ENCODE measurements around the gene GUCD1. TPM values are rescaled to one million over a fixed set of nuclear protein-coding genes. Genes with fewer than 3 reads are reported as not detected.

The GUCD1 gene
- polyA plus RNA-seq, 3 donors: 67.1 to 85.9 (median 72.5) TPM

- Histone ChIP-seq H4K20me1 (ENCODE audit: insufficient read depth, low read length) (no peaks in the 10 kb centered on the region), H3K4me2 (replicated peaks; ENCODE audit: extremely low read depth, low read length, poor library complexity, severe bottlenecking) (peak overlapping the region; percentile 3), H3K4me3 (replicated peaks in 1 of 3; ENCODE audit: low read depth in 2 of 3, low read length in 3 of 3) (no peak overlapping the region), H3K79me2 (ENCODE audit: insufficient read depth, low read length) (no peaks in the 10 kb centered on the region), H3K27me3 (ENCODE audit: control insufficient read depth in 2 of 2, insufficient read depth in 2 of 2, low read length in 2 of 2) (no peaks in the 10 kb centered on the region), H3K9me3 (replicated peaks in 1 of 2; ENCODE audit: control insufficient read depth in 1 of 2, insufficient read depth in 1 of 2, low read length in 2 of 2) (no peaks in the 10 kb centered on the region), H2AFZ (ENCODE audit: insufficient read depth, low read depth, low read length, poor library complexity, severe bottlenecking) (no peak overlapping the region), H3K27ac (ENCODE audit: low read depth in 1 of 2, low read length in 2 of 2) (peak overlapping the region; percentile 66 to 79), H3K4me1 (ENCODE audit: control insufficient read depth in 1 of 2, insufficient read depth in 2 of 2, low read length in 2 of 2) (peaks cover 64 to 65% of the 10 kb centered on the region in 2 donors), H3K36me3 (replicated peaks in 1 of 2; ENCODE audit: control insufficient read depth in 1 of 2, insufficient read depth in 2 of 2, low read length in 2 of 2) (no peaks in the 10 kb centered on the region), H3K9ac (ENCODE audit: insufficient read depth, low read length, poor library complexity, severe bottlenecking) (no peak overlapping the region)
- Mint-ChIP-seq H3K36me3 (peaks cover 7 to 8% of the 10 kb centered on the region in 2 donors), H3K4me3 (peak overlapping the region in 1 of 2 donors; percentile 26), H3K27ac (peak overlapping the region; percentile 92 to 99 (median 96)), H3K4me1 (peaks cover 67% of the 10 kb centered on the region), H3K9me3 (peaks cover 0 to 3% (median 1%) of the 10 kb centered on the region in 7 donors), H3K27me3 (ENCODE audit: low read depth in 3 of 3) (peaks cover 3 to 5% (median 5%) of the 10 kb centered on the region in 3 donors)
- WGBS (ENCODE audit: insufficient coverage): 53% methylated on average over 3 of the region's 7 CpGs
- DNase-seq: peak; percentile 91 to 98 (median 95)
- intact Hi-C loops (cut with micrococcal nuclease): loop anchor here (1.0 to 5.0 kb wide), 5 partner anchors 9 to 81 kb away; no protein-coding TSS in a partner anchor
- TF ChIP-seq CTCF (IDR thresholded peaks at IDR 0.05): peak; percentile 83
Observed at GRCh38 chr22:24503137-24503842, 51.6 kb downstream of the GUCD1 start.

DNA sequence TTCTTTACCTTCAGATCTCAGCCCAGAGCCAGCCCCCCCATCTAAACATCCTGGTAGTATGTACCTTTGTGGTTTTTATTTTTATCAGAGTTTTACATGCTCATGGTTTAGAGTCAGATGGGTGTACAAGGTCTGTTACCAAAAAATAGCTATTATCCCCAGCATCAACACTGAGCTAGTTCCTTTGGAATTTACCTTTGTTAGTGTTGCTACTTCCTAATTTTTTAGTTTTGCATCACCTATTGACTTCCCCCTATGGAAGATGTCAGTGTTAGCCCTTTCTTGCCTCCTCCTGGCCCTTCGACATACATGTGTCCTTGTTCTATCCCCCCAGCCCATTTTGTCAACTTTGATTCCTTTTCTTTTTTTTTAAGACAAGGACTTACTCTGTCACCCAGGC is 52.4 kb downstream of the GUCD1 start:
- Mint-ChIP-seq H3K9me3 (peaks cover 0 to 3% (median 1%) of the 10 kb centered on the region in 7 donors), H3K27ac (peak overlapping the region; percentile 54 to 99 (median 95)), H3K4me1 (peaks cover 68% of the 10 kb centered on the region), H3K36me3 (peaks cover 7 to 8% of the 10 kb centered on the region in 2 donors), H3K4me3 (no peak overlapping the region), H3K27me3 (ENCODE audit: low read depth in 3 of 3) (peaks cover 3 to 5% (median 5%) of the 10 kb centered on the region in 3 donors)
- intact Hi-C loops (cut with micrococcal nuclease): loop anchor here (2.0 to 5.0 kb wide), 4 partner anchors 35 to 80 kb away; no protein-coding TSS in a partner anchor
- Histone ChIP-seq H2AFZ (ENCODE audit: insufficient read depth, low read depth, low read length, poor library complexity, severe bottlenecking) (no peak overlapping the region), H3K27me3 (ENCODE audit: control insufficient read depth in 2 of 2, insufficient read depth in 2 of 2, low read length in 2 of 2) (no peaks in the 10 kb centered on the region), H3K4me2 (replicated peaks; ENCODE audit: extremely low read depth, low read length, poor library complexity, severe bottlenecking) (no peak overlapping the region), H3K36me3 (replicated peaks in 1 of 2; ENCODE audit: control insufficient read depth in 1 of 2, insufficient read depth in 2 of 2, low read length in 2 of 2) (no peaks in the 10 kb centered on the region), H3K9me3 (replicated peaks in 1 of 2; ENCODE audit: control insufficient read depth in 1 of 2, insufficient read depth in 1 of 2, low read length in 2 of 2) (no peaks in the 10 kb centered on the region), H3K4me1 (ENCODE audit: control insufficient read depth in 1 of 2, insufficient read depth in 2 of 2, low read length in 2 of 2) (peaks cover 65% of the 10 kb centered on the region in 2 donors), H4K20me1 (ENCODE audit: insufficient read depth, low read length) (no peaks in the 10 kb centered on the region), H3K79me2 (ENCODE audit: insufficient read depth, low read length) (no peaks in the 10 kb centered on the region), H3K4me3 (replicated peaks in 1 of 3; ENCODE audit: low read depth in 2 of 3, low read length in 3 of 3) (no peak overlapping the region), H3K9ac (ENCODE audit: insufficient read depth, low read length, poor library complexity, severe bottlenecking) (no peak overlapping the region), H3K27ac (ENCODE audit: low read depth in 1 of 2, low read length in 2 of 2) (peak overlapping the region in 1 of 2 donors; percentile 79)
- DNase-seq: peak in 2 of 3 donors; percentile 39 to 70
- WGBS (ENCODE audit: insufficient coverage): 75% methylated on average over 1 of the region's 1 CpG
- no peak for TF ChIP-seq CTCF (IDR thresholded peaks at IDR 0.05)

All from CD14-positive monocyte (primary cell).